K562 (cell line): ENCODE results near the gene KAZALD1. TPM values are rescaled to one million over a fixed set of nuclear protein-coding genes. Genes with fewer than 3 reads are reported as not detected.

Experiments
- ARID1B ChIP-seq: fragments of 450-650 bp; IDR thresholded peaks from 2 replicates; pipeline ENCODE4 v1.6.1; 2016; ENCODE audit warnings: antibody characterized with exemption, mild to moderate bottlenecking, inconsistent platforms
- BHLHE40 ChIP-seq: IDR thresholded peaks from 2 replicates; pipeline ENCODE4 v1.6.1; 2011; ENCODE audit warnings: low read length, improper control_type of control experiment
- CBX5 ChIP-seq: IDR thresholded peaks from 2 replicates; pipeline ENCODE4 v1.6.1; 2014; ENCODE audit warnings: low read depth, borderline replicate concordance
- DACH1 ChIP-seq: fragments of 450-650 bp; IDR thresholded peaks from 2 replicates; pipeline ENCODE4 v1.6.1; 2018; ENCODE audit not compliant: partially characterized antibody
- FOXK1 ChIP-seq: sonication (generic); formaldehyde crosslinking; IDR thresholded peaks from 2 replicates; pipeline ENCODE4 v1.8.0; 2022; ENCODE audit warnings: missing genetic modification reagents, mild to moderate bottlenecking, borderline replicate concordance
- GABPB1 ChIP-seq: sonication (generic); formaldehyde crosslinking; IDR thresholded peaks from 2 replicates; pipeline ENCODE4 v1.8.0; 2022; ENCODE audit warnings: mild to moderate bottlenecking, missing genetic modification reagents
- NFE2 ChIP-seq: IDR thresholded peaks from 2 replicates; pipeline ENCODE4 v1.6.1; 2014; ENCODE audit warnings: antibody characterized with exemption, low read depth
- SMAD4 ChIP-seq: fragments of 250-450 bp; sonication (Bioruptor Pico); conservative IDR thresholded peaks from 2 replicates; pipeline ENCODE4 v1.8.0; 2021; ENCODE audit warnings: inconsistent platforms, mild to moderate bottlenecking, moderate library complexity
- TFAM ChIP-seq: fragments of 250-450 bp; sonication (Bioruptor Pico); conservative IDR thresholded peaks from 2 replicates; pipeline ENCODE4 v1.5.0; 2021; ENCODE audit warnings: mild to moderate bottlenecking, moderate library complexity
- ZBTB17 ChIP-seq: fragments of 450-650 bp; formaldehyde crosslinking; IDR thresholded peaks from 2 replicates; pipeline ENCODE4 v1.4.0; 2020; ENCODE audit warnings: mild to moderate bottlenecking
- ZSCAN32 ChIP-seq: fragments of 450-650 bp; formaldehyde crosslinking; IDR thresholded peaks from 2 replicates; pipeline ENCODE4 v1.4.0; 2020; ENCODE audit warnings: mild to moderate bottlenecking, moderate library complexity
- polyA plus RNA-seq, 8 experiments: library from polyadenylated mRNA; depleted of rRNA in 4 of 8; stranded (reverse) in 5 of 8; unstranded in 3 of 8; fragments of >200 nt; fragmentation: Nextera tagmentation in 2 of 8; fragmentation: Illumina TruSeq in 1 of 8; extraction: Ambion mirVana in 2 of 8; extraction: Trizol in 1 of 8; gene quantifications; 2 replicates each; pipeline versions ENCODE4 v1.2.1 to v1.2.3, GENCODE V29; 2011 to 2014; ENCODE audit warnings: inconsistent platforms in 1 of 8, missing spikeins in 1 of 8
- total RNA-seq, 7 experiments: library from RNA; depleted of rRNA in 6 of 7; stranded (reverse); fragments of >200 nt in 6 of 7; fragmentation: Illumina TruSeq in 2 of 7; extraction: Trizol in 2 of 7; gene quantifications; 2 replicates each; pipeline versions ENCODE4 v1.2.1 to v1.2.3, GENCODE V29; 2011 to 2021; ENCODE audit warnings: low replicate concordance in 1 of 7
- TF ChIP-seq, protein P1 (sequence below): fragments of 450-650 bp; IDR thresholded peaks from 2 replicates; pipeline ENCODE4 v1.6.1; 2016; ENCODE audit warnings: mild to moderate bottlenecking, moderate library complexity
- TF ChIP-seq, protein P2 (sequence below): fragments of 450-650 bp; IDR thresholded peaks from one replicate; pipeline ENCODE4 v1.6.1; 2018; ENCODE audit warnings: mild to moderate bottlenecking, moderate library complexity; ENCODE audit not compliant: partially characterized antibody
- TF ChIP-seq, protein P3 (sequence below): fragments of 250-450 bp; sonication (Bioruptor Pico); IDR thresholded peaks from 2 replicates; pipeline ENCODE4 v1.5.0; 2021
- TF ChIP-seq, protein P4 (sequence below): IDR thresholded peaks from 2 replicates; pipeline ENCODE4 v1.6.1; 2012; ENCODE audit warnings: low read depth, low read length, improper control_type of control experiment, borderline replicate concordance

KAZALD1 gene
- total and polyA plus RNA-seq, 9 of the 15 experiments (the other 6 are each of a cell fraction or from before 2014, with no cell fraction given): 0.15 to 10.0 (median 4.9) TPM

DNA sequence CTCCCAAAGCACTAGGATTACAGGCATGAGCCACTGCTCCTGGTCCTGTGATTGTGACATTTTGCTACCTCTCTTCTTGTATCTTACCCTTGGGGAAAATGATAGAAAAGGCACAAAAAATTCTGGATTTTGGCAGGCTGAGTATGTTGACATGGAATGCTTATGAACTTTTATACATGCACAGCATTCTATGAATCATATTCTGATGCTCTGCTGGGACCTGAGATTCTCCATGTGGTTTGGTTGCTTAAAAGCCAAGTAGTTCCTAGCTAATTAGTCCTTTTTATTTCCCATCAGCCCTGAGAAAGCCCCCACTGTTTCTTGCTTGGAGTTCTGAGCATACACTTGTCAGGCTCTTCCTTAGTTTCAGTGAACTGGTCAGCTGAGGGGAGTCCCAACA is 8.3 kb upstream of the KAZALD1 start (continued):
- TF ChIP-seq, protein P1, sequence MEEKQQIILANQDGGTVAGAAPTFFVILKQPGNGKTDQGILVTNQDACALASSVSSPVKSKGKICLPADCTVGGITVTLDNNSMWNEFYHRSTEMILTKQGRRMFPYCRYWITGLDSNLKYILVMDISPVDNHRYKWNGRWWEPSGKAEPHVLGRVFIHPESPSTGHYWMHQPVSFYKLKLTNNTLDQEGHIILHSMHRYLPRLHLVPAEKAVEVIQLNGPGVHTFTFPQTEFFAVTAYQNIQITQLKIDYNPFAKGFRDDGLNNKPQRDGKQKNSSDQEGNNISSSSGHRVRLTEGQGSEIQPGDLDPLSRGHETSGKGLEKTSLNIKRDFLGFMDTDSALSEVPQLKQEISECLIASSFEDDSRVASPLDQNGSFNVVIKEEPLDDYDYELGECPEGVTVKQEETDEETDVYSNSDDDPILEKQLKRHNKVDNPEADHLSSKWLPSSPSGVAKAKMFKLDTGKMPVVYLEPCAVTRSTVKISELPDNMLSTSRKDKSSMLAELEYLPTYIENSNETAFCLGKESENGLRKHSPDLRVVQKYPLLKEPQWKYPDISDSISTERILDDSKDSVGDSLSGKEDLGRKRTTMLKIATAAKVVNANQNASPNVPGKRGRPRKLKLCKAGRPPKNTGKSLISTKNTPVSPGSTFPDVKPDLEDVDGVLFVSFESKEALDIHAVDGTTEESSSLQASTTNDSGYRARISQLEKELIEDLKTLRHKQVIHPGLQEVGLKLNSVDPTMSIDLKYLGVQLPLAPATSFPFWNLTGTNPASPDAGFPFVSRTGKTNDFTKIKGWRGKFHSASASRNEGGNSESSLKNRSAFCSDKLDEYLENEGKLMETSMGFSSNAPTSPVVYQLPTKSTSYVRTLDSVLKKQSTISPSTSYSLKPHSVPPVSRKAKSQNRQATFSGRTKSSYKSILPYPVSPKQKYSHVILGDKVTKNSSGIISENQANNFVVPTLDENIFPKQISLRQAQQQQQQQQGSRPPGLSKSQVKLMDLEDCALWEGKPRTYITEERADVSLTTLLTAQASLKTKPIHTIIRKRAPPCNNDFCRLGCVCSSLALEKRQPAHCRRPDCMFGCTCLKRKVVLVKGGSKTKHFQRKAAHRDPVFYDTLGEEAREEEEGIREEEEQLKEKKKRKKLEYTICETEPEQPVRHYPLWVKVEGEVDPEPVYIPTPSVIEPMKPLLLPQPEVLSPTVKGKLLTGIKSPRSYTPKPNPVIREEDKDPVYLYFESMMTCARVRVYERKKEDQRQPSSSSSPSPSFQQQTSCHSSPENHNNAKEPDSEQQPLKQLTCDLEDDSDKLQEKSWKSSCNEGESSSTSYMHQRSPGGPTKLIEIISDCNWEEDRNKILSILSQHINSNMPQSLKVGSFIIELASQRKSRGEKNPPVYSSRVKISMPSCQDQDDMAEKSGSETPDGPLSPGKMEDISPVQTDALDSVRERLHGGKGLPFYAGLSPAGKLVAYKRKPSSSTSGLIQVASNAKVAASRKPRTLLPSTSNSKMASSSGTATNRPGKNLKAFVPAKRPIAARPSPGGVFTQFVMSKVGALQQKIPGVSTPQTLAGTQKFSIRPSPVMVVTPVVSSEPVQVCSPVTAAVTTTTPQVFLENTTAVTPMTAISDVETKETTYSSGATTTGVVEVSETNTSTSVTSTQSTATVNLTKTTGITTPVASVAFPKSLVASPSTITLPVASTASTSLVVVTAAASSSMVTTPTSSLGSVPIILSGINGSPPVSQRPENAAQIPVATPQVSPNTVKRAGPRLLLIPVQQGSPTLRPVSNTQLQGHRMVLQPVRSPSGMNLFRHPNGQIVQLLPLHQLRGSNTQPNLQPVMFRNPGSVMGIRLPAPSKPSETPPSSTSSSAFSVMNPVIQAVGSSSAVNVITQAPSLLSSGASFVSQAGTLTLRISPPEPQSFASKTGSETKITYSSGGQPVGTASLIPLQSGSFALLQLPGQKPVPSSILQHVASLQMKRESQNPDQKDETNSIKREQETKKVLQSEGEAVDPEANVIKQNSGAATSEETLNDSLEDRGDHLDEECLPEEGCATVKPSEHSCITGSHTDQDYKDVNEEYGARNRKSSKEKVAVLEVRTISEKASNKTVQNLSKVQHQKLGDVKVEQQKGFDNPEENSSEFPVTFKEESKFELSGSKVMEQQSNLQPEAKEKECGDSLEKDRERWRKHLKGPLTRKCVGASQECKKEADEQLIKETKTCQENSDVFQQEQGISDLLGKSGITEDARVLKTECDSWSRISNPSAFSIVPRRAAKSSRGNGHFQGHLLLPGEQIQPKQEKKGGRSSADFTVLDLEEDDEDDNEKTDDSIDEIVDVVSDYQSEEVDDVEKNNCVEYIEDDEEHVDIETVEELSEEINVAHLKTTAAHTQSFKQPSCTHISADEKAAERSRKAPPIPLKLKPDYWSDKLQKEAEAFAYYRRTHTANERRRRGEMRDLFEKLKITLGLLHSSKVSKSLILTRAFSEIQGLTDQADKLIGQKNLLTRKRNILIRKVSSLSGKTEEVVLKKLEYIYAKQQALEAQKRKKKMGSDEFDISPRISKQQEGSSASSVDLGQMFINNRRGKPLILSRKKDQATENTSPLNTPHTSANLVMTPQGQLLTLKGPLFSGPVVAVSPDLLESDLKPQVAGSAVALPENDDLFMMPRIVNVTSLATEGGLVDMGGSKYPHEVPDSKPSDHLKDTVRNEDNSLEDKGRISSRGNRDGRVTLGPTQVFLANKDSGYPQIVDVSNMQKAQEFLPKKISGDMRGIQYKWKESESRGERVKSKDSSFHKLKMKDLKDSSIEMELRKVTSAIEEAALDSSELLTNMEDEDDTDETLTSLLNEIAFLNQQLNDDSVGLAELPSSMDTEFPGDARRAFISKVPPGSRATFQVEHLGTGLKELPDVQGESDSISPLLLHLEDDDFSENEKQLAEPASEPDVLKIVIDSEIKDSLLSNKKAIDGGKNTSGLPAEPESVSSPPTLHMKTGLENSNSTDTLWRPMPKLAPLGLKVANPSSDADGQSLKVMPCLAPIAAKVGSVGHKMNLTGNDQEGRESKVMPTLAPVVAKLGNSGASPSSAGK: no peak
- TF ChIP-seq TFAM (no peak), FOXK1 (CRISPR knock-in tag) (no peak), GABPB1 (no peak), BHLHE40 (no peak), DACH1 (no peak), CBX5 (no peak), ZBTB17 (CRISPR knock-in tag) (no peak), SMAD4 (CRISPR knock-in tag) (no peak), ARID1B (no peak), NFE2 (no peak), ZSCAN32 (CRISPR knock-in tag) (no peak)
- TF ChIP-seq, protein P2, sequence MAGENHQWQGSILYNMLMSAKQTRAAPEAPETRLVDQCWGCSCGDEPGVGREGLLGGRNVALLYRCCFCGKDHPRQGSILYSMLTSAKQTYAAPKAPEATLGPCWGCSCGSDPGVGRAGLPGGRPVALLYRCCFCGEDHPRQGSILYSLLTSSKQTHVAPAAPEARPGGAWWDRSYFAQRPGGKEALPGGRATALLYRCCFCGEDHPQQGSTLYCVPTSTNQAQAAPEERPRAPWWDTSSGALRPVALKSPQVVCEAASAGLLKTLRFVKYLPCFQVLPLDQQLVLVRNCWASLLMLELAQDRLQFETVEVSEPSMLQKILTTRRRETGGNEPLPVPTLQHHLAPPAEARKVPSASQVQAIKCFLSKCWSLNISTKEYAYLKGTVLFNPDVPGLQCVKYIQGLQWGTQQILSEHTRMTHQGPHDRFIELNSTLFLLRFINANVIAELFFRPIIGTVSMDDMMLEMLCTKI: no peak
- TF ChIP-seq, protein P3, sequence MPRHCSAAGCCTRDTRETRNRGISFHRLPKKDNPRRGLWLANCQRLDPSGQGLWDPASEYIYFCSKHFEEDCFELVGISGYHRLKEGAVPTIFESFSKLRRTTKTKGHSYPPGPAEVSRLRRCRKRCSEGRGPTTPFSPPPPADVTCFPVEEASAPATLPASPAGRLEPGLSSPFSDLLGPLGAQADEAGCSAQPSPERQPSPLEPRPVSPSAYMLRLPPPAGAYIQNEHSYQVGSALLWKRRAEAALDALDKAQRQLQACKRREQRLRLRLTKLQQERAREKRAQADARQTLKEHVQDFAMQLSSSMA (CRISPR knock-in tag): no peak
- TF ChIP-seq, protein P4, sequence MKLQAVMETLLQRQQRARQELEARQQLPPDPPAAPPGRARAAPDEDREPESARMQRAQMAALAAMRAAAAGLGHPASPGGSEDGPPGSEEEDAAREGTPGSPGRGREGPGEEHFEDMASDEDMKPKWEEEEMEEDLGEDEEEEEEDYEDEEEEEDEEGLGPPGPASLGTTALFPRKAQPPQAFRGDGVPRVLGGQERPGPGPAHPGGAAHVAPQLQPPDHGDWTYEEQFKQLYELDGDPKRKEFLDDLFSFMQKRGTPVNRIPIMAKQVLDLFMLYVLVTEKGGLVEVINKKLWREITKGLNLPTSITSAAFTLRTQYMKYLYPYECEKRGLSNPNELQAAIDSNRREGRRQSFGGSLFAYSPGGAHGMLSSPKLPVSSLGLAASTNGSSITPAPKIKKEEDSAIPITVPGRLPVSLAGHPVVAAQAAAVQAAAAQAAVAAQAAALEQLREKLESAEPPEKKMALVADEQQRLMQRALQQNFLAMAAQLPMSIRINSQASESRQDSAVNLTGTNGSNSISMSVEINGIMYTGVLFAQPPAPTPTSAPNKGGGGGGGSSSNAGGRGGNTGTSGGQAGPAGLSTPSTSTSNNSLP: no peak
